Neural cell (in vitro differentiated cells): ENCODE data around the gene RHOXF1.

Experiments used
- POLR2AphosphoS5 ChIP-seq: IDR thresholded peaks from 2 replicates; pipeline ENCODE4 v1.6.1; 2012
- SMC3 ChIP-seq: fragments of 450-650 bp; conservative IDR thresholded peaks from 2 replicates; pipeline ENCODE4 v1.6.1; 2014; ENCODE audit warnings: antibody characterized with exemption, mild to moderate bottlenecking, moderate library complexity; ENCODE audit not compliant: poor library complexity
- TF ChIP-seq, protein P1 (sequence below): fragments of 450-650 bp; IDR thresholded peaks from 2 replicates; pipeline ENCODE4 v1.5.1; 2014; ENCODE audit warnings: antibody characterized with exemption, mild to moderate bottlenecking, moderate library complexity; ENCODE audit not compliant: poor library complexity, severe bottlenecking

GRCh38 chrX:120137439-120137838 is 21.7 kb upstream of the RHOXF1 start:
- TF ChIP-seq, protein P1, sequence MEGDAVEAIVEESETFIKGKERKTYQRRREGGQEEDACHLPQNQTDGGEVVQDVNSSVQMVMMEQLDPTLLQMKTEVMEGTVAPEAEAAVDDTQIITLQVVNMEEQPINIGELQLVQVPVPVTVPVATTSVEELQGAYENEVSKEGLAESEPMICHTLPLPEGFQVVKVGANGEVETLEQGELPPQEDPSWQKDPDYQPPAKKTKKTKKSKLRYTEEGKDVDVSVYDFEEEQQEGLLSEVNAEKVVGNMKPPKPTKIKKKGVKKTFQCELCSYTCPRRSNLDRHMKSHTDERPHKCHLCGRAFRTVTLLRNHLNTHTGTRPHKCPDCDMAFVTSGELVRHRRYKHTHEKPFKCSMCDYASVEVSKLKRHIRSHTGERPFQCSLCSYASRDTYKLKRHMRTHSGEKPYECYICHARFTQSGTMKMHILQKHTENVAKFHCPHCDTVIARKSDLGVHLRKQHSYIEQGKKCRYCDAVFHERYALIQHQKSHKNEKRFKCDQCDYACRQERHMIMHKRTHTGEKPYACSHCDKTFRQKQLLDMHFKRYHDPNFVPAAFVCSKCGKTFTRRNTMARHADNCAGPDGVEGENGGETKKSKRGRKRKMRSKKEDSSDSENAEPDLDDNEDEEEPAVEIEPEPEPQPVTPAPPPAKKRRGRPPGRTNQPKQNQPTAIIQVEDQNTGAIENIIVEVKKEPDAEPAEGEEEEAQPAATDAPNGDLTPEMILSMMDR: no peak
- TF ChIP-seq POLR2AphosphoS5: no peak
- TF ChIP-seq SMC3: no peak
